Measurements from ENCODE around the gene LRRC17.

LRRC17 gene

GRCh38 chr7:102866535-102867215, 46.1 kb upstream of the LRRC17 start:
- ChIA-PET POLR2A (no interaction called here), CTCF (interaction anchor here (0.8 kb wide), 1 partner anchor 185 kb away, joined by 3 read pairs; no protein-coding TSS in a partner anchor)
- Histone ChIP-seq H3K9me3 (ENCODE audit: control insufficient read depth, insufficient read depth, low read depth, low read length) (no peaks in the 10 kb centered on the region), H3K4me1 (ENCODE audit: control insufficient read depth, insufficient read depth, low read length) (no peaks in the 10 kb centered on the region), H3K36me3 (ENCODE audit: control insufficient read depth in 2 of 2, insufficient read depth in 1 of 2, low read length in 2 of 2) (no peaks in the 10 kb centered on the region), H3K27ac (ENCODE audit: extremely low read depth, low read depth, low read length) (no peak overlapping the region), H3K4me3 (ENCODE audit: low read depth, low read length) (no peak overlapping the region)
- TF ChIP-seq ZNF433 (tag by site-specific recombination; IDR thresholded peaks at IDR 0.05; ENCODE audit: low read depth) (no peak), ZNF335 (tag by site-specific recombination; conservative IDR thresholded peaks at IDR 0.05) (no peak), WT1 (tag by site-specific recombination; IDR thresholded peaks at IDR 0.05) (no peak), MZF1 (tag by site-specific recombination; IDR thresholded peaks at IDR 0.05; ENCODE audit: borderline replicate concordance) (no peak), OVOL3 (tag by site-specific recombination; IDR thresholded peaks at IDR 0.05) (no peak), ZNF449 (tag by site-specific recombination; IDR thresholded peaks at IDR 0.05) (no peak), ZNF350 (tag by site-specific recombination; IDR thresholded peaks at IDR 0.05) (no peak), ZBTB7A (tag by site-specific recombination; IDR thresholded peaks at IDR 0.05; ENCODE audit: low read depth) (no peak), ZNF138 (tag by site-specific recombination; IDR thresholded peaks at IDR 0.05; ENCODE audit: borderline replicate concordance) (no peak), ZNF629 (tag by site-specific recombination; IDR thresholded peaks at IDR 0.05) (no peak), ZNF571 (tag by site-specific recombination; IDR thresholded peaks at IDR 0.05) (no peak), ZNF184 (tag by site-specific recombination; IDR thresholded peaks at IDR 0.05) (no peak), ZNF302 (tag by site-specific recombination; IDR thresholded peaks at IDR 0.05; ENCODE audit: low read depth) (no peak), ZNF211 (tag by site-specific recombination; IDR thresholded peaks at IDR 0.05; ENCODE audit: low read depth) (no peak), ELK4 (IDR thresholded peaks at IDR 0.05; ENCODE audit: borderline replicate concordance, low read depth, low read length) (no peak), ZNF560 (tag by site-specific recombination; IDR thresholded peaks at IDR 0.05; ENCODE audit: borderline replicate concordance) (no peak), ZNF558 (tag by site-specific recombination; IDR thresholded peaks at IDR 0.05) (no peak)
- TF ChIP-seq, protein P1, sequence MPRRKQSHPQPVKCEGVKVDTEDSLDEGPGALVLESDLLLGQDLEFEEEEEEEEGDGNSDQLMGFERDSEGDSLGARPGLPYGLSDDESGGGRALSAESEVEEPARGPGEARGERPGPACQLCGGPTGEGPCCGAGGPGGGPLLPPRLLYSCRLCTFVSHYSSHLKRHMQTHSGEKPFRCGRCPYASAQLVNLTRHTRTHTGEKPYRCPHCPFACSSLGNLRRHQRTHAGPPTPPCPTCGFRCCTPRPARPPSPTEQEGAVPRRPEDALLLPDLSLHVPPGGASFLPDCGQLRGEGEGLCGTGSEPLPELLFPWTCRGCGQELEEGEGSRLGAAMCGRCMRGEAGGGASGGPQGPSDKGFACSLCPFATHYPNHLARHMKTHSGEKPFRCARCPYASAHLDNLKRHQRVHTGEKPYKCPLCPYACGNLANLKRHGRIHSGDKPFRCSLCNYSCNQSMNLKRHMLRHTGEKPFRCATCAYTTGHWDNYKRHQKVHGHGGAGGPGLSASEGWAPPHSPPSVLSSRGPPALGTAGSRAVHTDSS (tag by site-specific recombination; IDR thresholded peaks at IDR 0.05): no peak
- TF ChIP-seq, protein P2, sequence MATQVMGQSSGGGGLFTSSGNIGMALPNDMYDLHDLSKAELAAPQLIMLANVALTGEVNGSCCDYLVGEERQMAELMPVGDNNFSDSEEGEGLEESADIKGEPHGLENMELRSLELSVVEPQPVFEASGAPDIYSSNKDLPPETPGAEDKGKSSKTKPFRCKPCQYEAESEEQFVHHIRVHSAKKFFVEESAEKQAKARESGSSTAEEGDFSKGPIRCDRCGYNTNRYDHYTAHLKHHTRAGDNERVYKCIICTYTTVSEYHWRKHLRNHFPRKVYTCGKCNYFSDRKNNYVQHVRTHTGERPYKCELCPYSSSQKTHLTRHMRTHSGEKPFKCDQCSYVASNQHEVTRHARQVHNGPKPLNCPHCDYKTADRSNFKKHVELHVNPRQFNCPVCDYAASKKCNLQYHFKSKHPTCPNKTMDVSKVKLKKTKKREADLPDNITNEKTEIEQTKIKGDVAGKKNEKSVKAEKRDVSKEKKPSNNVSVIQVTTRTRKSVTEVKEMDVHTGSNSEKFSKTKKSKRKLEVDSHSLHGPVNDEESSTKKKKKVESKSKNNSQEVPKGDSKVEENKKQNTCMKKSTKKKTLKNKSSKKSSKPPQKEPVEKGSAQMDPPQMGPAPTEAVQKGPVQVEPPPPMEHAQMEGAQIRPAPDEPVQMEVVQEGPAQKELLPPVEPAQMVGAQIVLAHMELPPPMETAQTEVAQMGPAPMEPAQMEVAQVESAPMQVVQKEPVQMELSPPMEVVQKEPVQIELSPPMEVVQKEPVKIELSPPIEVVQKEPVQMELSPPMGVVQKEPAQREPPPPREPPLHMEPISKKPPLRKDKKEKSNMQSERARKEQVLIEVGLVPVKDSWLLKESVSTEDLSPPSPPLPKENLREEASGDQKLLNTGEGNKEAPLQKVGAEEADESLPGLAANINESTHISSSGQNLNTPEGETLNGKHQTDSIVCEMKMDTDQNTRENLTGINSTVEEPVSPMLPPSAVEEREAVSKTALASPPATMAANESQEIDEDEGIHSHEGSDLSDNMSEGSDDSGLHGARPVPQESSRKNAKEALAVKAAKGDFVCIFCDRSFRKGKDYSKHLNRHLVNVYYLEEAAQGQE (tag by site-specific recombination; IDR thresholded peaks at IDR 0.05): no peak

All from HEK293 (cell line).